IMR-90 (cell line): ENCODE results near the gene A4GALT. TPM values are rescaled to one million over a fixed set of nuclear protein-coding genes. Genes with fewer than 3 reads are reported as not detected.

Experiments
- ATAC-seq: fragments of 200-7000 bp; cut with Tn5 transposase; 2 replicates; pipeline ENCODE4 v1.9.1; 2020; ENCODE audit warnings: low read depth, mild to moderate bottlenecking, moderate library complexity
- BruUV-seq: library from RNA; stranded (reverse); fragments of 400-500 nt; replicated peaks from 2 replicates; lab custom pipeline; 2021; lab: Mats Ljungman, UMichigan
- CTCF ChIA-PET: fragments of 300-600 bp; formaldehyde crosslinking; extraction: SDS; loops from one replicate; lab custom pipeline; 2021; ENCODE audit warnings: antibody characterized with exemption; lab: Yijun Ruan, JAX
- POLR2A ChIA-PET: fragments of 300-600 bp; sonication (Branson Sonifier 250); formaldehyde crosslinking; loops from one replicate; lab custom pipeline; 2022; ENCODE audit warnings: antibody characterized with exemption; ENCODE audit not compliant: unreplicated experiment; lab: Charles Lee
- DNase-seq: peaks from one replicate; pipeline ENCODE4 v3.0.0; 2013
- H2AFZ ChIP-seq: replicated peaks from 2 replicates; pipeline ENCODE3; 2013; ENCODE audit warnings: low read length, mild to moderate bottlenecking; ENCODE audit not compliant: poor library complexity
- H2AK5ac ChIP-seq: 2 replicates; pipeline ENCODE4 v1.6.1; 2013; ENCODE audit warnings: low read depth, low read length, inconsistent platforms
- H2AK9ac ChIP-seq: replicated peaks from 2 replicates; pipeline ENCODE3; 2013; ENCODE audit warnings: mild to moderate bottlenecking, low read depth, low read length, moderate library complexity; ENCODE audit not compliant: poor library complexity
- H2BK120ac ChIP-seq: 2 replicates; pipeline ENCODE4 v1.6.1; 2013; ENCODE audit warnings: low read depth, low read length, inconsistent platforms
- H2BK15ac ChIP-seq: 3 replicates; pipeline ENCODE4 v1.6.1; 2013; ENCODE audit warnings: low read depth, low read length, inconsistent platforms
- H2BK20ac ChIP-seq: 2 replicates; pipeline ENCODE4 v1.6.1; 2013; ENCODE audit warnings: low read depth, mild to moderate bottlenecking, inconsistent platforms, low read length, moderate library complexity
- H2BK5ac ChIP-seq: 2 replicates; pipeline ENCODE4 v1.6.1; 2013; ENCODE audit warnings: mild to moderate bottlenecking, low read depth, low read length, inconsistent platforms; ENCODE audit not compliant: poor library complexity, severe bottlenecking
- H3K14ac ChIP-seq: replicated peaks from 2 replicates; pipeline ENCODE4 v1.6.1; 2013; ENCODE audit warnings: low read depth, low read length, inconsistent platforms
- H3K18ac ChIP-seq: 2 replicates; pipeline ENCODE4 v1.6.1; 2013; ENCODE audit warnings: low read depth, low read length, control low read depth
- H3K23ac ChIP-seq: 2 replicates; pipeline ENCODE4 v1.6.1; 2013; ENCODE audit warnings: low read depth, low read length, inconsistent platforms
- H3K27ac ChIP-seq: 2 replicates; pipeline ENCODE4 v1.5.1; 2013; ENCODE audit warnings: mild to moderate bottlenecking, control low read depth, low read length; ENCODE audit not compliant: insufficient read depth
- H3K27me3 ChIP-seq: 2 replicates; pipeline ENCODE4 v1.6.1; 2013; ENCODE audit warnings: low read length; ENCODE audit not compliant: control insufficient read depth, insufficient read depth
- H3K36me3 ChIP-seq: 2 replicates; pipeline ENCODE4 v1.6.1; 2013; ENCODE audit warnings: low read length, mixed read lengths; ENCODE audit not compliant: control insufficient read depth, insufficient read depth
- H3K4ac ChIP-seq: 2 replicates; pipeline ENCODE4 v1.6.1; 2013; ENCODE audit warnings: low read depth, low read length, inconsistent platforms
- H3K4me1 ChIP-seq: 2 replicates; pipeline ENCODE4 v1.6.1; 2013; ENCODE audit warnings: low read length, mixed read lengths; ENCODE audit not compliant: control insufficient read depth, insufficient read depth
- H3K4me2 ChIP-seq: 2 replicates; pipeline ENCODE4 v1.6.1; 2013; ENCODE audit warnings: low read depth, mild to moderate bottlenecking, control low read depth, low read length, moderate library complexity
- H3K4me3 ChIP-seq: 2 replicates; pipeline ENCODE4 v1.5.1; 2013; ENCODE audit warnings: low read depth, mild to moderate bottlenecking, control low read depth, low read length, moderate library complexity; ENCODE audit not compliant: insufficient read depth
- H3K56ac ChIP-seq: 2 replicates; pipeline ENCODE4 v1.6.1; 2013; ENCODE audit warnings: low read length, inconsistent platforms; ENCODE audit not compliant: insufficient read depth; ENCODE audit errors: extremely low read depth
- H3K79me1 ChIP-seq, 2 experiments: 2 replicates each; pipeline ENCODE4 v1.6.1; 2013; ENCODE audit warnings: low read length in 2 of 2, inconsistent platforms in 1 of 2, low read depth in 1 of 2
- H3K9ac ChIP-seq: 2 replicates; pipeline ENCODE4 v1.6.1; 2013; ENCODE audit warnings: low read depth, low read length, control low read depth
- H3K9me1 ChIP-seq: 2 replicates; pipeline ENCODE4 v1.6.1; 2013; ENCODE audit warnings: low read length, inconsistent platforms; ENCODE audit not compliant: insufficient read depth
- H3K9me3 ChIP-seq: 2 replicates; pipeline ENCODE4 v1.6.1; 2013; ENCODE audit warnings: low read length; ENCODE audit not compliant: control insufficient read depth, insufficient read depth
- H4K20me1 ChIP-seq: 2 replicates; pipeline ENCODE4 v1.6.1; 2013; ENCODE audit warnings: low read length, inconsistent platforms; ENCODE audit not compliant: insufficient read depth
- H4K5ac ChIP-seq: 2 replicates; pipeline ENCODE4 v1.6.1; 2013; ENCODE audit warnings: mild to moderate bottlenecking, low read depth, low read length, control low read depth
- H4K8ac ChIP-seq, 2 experiments: 2 replicates each; pipeline ENCODE4 v1.6.1; 2013; ENCODE audit warnings: low read depth in 2 of 2, low read length in 2 of 2, control low read depth in 1 of 2, inconsistent platforms in 1 of 2
- H4K91ac ChIP-seq: 2 replicates; pipeline ENCODE4 v1.6.1; 2013; ENCODE audit warnings: low read depth, low read length, inconsistent platforms; ENCODE audit not compliant: insufficient read depth
- CEBPB ChIP-seq: IDR thresholded peaks from 2 replicates; pipeline ENCODE4 v1.6.1; 2012; ENCODE audit warnings: low read depth, low read length, improper control_type of control experiment
- ELK1 ChIP-seq: fragments of 150-350 bp; IDR thresholded peaks from 2 replicates; pipeline ENCODE4 v1.6.1; 2016; ENCODE audit warnings: low read depth, mild to moderate bottlenecking, low read length, moderate library complexity, borderline replicate concordance
- FOS ChIP-seq: fragments of 150-350 bp; IDR thresholded peaks from 2 replicates; pipeline ENCODE4 v1.6.1; 2016; ENCODE audit warnings: low read depth, low read length
- MAFK ChIP-seq: IDR thresholded peaks from 2 replicates; pipeline ENCODE4 v1.6.1; 2012; ENCODE audit warnings: low read depth, low read length, improper control_type of control experiment
- MXI1 ChIP-seq: IDR thresholded peaks from 2 replicates; pipeline ENCODE4 v1.6.1; 2012; ENCODE audit warnings: low read depth, mild to moderate bottlenecking, low read length, moderate library complexity, borderline replicate concordance
- NFE2L2 ChIP-seq: fragments of 150-350 bp; IDR thresholded peaks from 2 replicates; pipeline ENCODE4 v1.6.1; 2016; ENCODE audit warnings: low read depth, mild to moderate bottlenecking, low read length
- POLR2A ChIP-seq: IDR thresholded peaks from 2 replicates; pipeline ENCODE4 v1.6.1; 2012; ENCODE audit warnings: mild to moderate bottlenecking, low read depth, low read length
- RAD21 ChIP-seq: IDR thresholded peaks from 2 replicates; pipeline ENCODE4 v1.6.1; 2012; ENCODE audit warnings: low read length, improper control_type of control experiment
- RCOR1 ChIP-seq: IDR thresholded peaks from 2 replicates; pipeline ENCODE4 v1.6.1; 2012; ENCODE audit warnings: mild to moderate bottlenecking, low read length, improper control_type of control experiment; ENCODE audit not compliant: insufficient replicate concordance
- RFX5 ChIP-seq: IDR thresholded peaks from 2 replicates; pipeline ENCODE4 v1.8.0; 2012; ENCODE audit warnings: low read depth, mild to moderate bottlenecking, low read length, moderate library complexity
- SMC3 ChIP-seq: fragments of 150-350 bp; IDR thresholded peaks from 2 replicates; pipeline ENCODE4 v1.6.1; 2016; ENCODE audit warnings: low read depth, mild to moderate bottlenecking, antibody characterized with exemption, low read length, moderate library complexity
- WGBS, 2 experiments: methylation state at CpG; one replicate each; pipeline versions ENCODE4 v1.1.5 to v1.1.7; 2013; ENCODE audit warnings: missing lambda C conversion rate in 2 of 2; ENCODE audit not compliant: insufficient read length in 1 of 2; ENCODE audit errors: extremely low coverage in 2 of 2; 5-methylcytosine and 5-hydroxymethylcytosine counted together
- dilution Hi-C: fragments of 300-500 bp; cut with HindIII; formaldehyde crosslinking; loops from one replicate; pipeline ENCODE4 v1.14.3; 2018; ENCODE audit warnings: low sequenced_read_pairs; ENCODE audit not compliant: unreplicated experiment
- in situ Hi-C: fragments of 300-500 bp; cut with MboI; formaldehyde crosslinking; loops from 3 replicates; pipeline ENCODE4 v1.14.3; 2019; ENCODE audit warnings: low sequenced_read_pairs, inconsistent platforms, mixed read lengths
- intact Hi-C: fragments of 100-400 bp; cut with micrococcal nuclease; formaldehyde crosslinking; loops from 2 replicates; pipeline ENCODE4 v1.10.0; 2022
- polyA plus RNA-seq, 3 experiments: library from polyadenylated mRNA; depleted of rRNA; stranded (reverse); fragments of >200 nt; gene quantifications; 2 replicates each; pipeline ENCODE4 v1.2.3, GENCODE V29; 2012; ENCODE audit warnings: low replicate concordance in 1 of 3
- total RNA-seq: library from RNA; depleted of rRNA; stranded (reverse); fragments of >200 nt; gene quantifications from 2 replicates; pipeline ENCODE4 v1.2.3, GENCODE V29; 2012

Gene A4GALT
- total and polyA plus RNA-seq, 2 of the 4 experiments (the other 2 are of a cell fraction) = 1.6 to 6.1 TPM

- Histone ChIP-seq H4K5ac (peak overlapping the region; percentile 14; the same call in 1 of the 2 replicates), H2BK20ac (peak overlapping the region; percentile 54), H3K4ac (peak overlapping the region; percentile 42; the same call in 1 of the 2 replicates), H4K8ac (peak overlapping the region in 1 of 2 experiments; percentile 72; a peak in 2 of 4 replicates), H3K9ac (no peak overlapping the region), H2AFZ (peak overlapping the region; percentile 76), H3K4me1 (peaks cover 26% of the 10 kb centered on the region), H3K36me3 (no peaks in the 10 kb centered on the region), H3K23ac (no peak overlapping the region), H3K4me3 (no peak overlapping the region), H3K9me3 (no peaks in the 10 kb centered on the region), H2BK15ac (peak overlapping the region; percentile 18; the same call in 2 of the 3 replicates), H2BK5ac (peak overlapping the region; percentile 46), H3K79me1 (peaks cover 0 to 6% of the 10 kb centered on the region in 2 experiments; a peak in 1 of 4 replicates), H3K56ac (no peak overlapping the region), H2BK120ac (peak overlapping the region; percentile 70), H3K18ac (no peak overlapping the region), H4K20me1 (no peaks in the 10 kb centered on the region), H4K91ac (peak overlapping the region; percentile 21), H2AK9ac (peak overlapping the region; percentile 85), H3K4me2 (no peak overlapping the region), H3K9me1 (peaks cover 8% of the 10 kb centered on the region; the same call in 1 of the 2 replicates), H3K27me3 (no peaks in the 10 kb centered on the region), H3K14ac (no peak overlapping the region; the same call in 1 of the 2 replicates), H3K27ac (peak overlapping the region; percentile 69), H2AK5ac (peak overlapping the region; percentile 83)
- 91% methylated on average over 7 of the region's 11 CpGs; no CpG with 5 or more reads in 1 of the 2 experiments for WGBS, 2 experiments
- dilution Hi-C loops = no loop called here
- ATAC-seq (peak; percentile 78), DNase-seq (peak; percentile 75)
- TF ChIP-seq FOS (peak; percentile 70), RCOR1 (no peak), CEBPB (peak; percentile 37; the same call in 1 of the 2 replicates), RFX5 (no peak), NFE2L2 (no peak), ELK1 (no peak), MXI1 (no peak), POLR2A (no peak), MAFK (no peak), RAD21 (no peak), SMC3 (no peak)
- in situ Hi-C loops = no loop called here
- ChIA-PET POLR2A (no interaction called here), CTCF (no interaction called here)
- intact Hi-C loops = no loop called here
- no TSS peak for BruUV-seq
These were observed 24.4 kb upstream of the A4GALT start for GRCh38 chr22:42745118-42745517.
